ENCODE measurements around the gene ALLC.

GRCh38 chr2:3726511-3726910 is 68.5 kb downstream of the ALLC start:
- no peak for TF ChIP-seq CTCF (IDR thresholded peaks at IDR 0.05)
- TF ChIP-seq EZH2 (IDR thresholded peaks at IDR 0.05; ENCODE audit: borderline replicate concordance, insufficient read depth, low read depth, low read length, poor library complexity, severe bottlenecking): no peak
